ENCODE measurements around the gene AUTS2.
"Not testable (repeated sequence)": the region's sequence is repeated elsewhere in the genome, so short reads cannot be mapped to it uniquely, and the experiment has no call there.

Gene AUTS2

DNA sequence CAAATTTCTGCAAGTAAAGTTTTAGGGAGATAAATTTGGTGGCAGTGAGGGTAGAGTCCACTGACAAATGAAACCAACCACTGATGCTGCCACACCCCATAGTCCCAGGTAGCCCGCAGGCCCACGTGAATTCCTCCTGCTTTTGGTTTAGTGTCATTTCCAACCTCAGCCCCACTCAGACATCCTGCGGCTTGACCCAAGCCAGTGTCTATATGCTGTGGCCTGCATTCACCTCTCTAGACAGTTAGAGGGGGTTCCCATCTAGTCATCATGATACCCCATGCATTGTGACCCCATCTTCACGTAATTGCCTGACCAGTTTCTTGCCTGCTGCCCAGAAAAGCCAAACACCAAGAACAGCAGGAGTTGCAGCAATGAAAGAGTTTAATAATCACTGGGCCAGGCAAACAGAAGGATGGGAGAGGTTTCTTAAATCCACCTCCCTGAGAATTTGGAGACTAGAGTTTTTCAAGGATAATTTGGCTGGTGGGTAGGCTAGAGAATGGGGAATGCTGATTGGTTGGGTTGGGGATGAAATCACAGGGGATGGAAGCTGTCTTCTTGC lies 1201.6 kb downstream of the AUTS2 start:
- TF ChIP-seq, protein P1, sequence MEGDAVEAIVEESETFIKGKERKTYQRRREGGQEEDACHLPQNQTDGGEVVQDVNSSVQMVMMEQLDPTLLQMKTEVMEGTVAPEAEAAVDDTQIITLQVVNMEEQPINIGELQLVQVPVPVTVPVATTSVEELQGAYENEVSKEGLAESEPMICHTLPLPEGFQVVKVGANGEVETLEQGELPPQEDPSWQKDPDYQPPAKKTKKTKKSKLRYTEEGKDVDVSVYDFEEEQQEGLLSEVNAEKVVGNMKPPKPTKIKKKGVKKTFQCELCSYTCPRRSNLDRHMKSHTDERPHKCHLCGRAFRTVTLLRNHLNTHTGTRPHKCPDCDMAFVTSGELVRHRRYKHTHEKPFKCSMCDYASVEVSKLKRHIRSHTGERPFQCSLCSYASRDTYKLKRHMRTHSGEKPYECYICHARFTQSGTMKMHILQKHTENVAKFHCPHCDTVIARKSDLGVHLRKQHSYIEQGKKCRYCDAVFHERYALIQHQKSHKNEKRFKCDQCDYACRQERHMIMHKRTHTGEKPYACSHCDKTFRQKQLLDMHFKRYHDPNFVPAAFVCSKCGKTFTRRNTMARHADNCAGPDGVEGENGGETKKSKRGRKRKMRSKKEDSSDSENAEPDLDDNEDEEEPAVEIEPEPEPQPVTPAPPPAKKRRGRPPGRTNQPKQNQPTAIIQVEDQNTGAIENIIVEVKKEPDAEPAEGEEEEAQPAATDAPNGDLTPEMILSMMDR (IDR thresholded peaks at IDR 0.05; ENCODE audit: low read depth, low read length): no peak
- no peak overlapping the region for H3K4me3 ChIP-seq (ENCODE audit: low read depth, low read length)

DNA sequence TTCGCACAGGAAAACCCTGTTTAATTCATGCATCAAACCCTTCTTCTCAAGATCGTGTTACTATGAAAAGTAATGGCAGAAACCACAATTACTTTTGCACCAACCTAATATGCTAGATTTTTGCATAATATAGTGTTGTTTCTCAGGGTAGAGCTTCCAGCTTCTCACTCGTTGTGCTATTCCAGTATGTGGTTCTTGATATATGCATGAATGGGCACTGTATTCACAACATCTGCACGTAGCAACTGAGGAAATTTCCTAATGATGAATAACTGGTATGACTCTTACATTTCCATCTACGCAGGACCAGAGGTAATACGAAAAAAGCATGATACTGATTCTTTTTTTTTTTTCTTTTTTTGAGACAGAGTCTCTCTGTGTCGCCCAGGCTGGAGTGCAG lies 1207.1 kb downstream of the AUTS2 start:
- no peak overlapping the region for H3K4me3 ChIP-seq (ENCODE audit: low read depth, low read length)
- TF ChIP-seq, protein P1 (IDR thresholded peaks at IDR 0.05; ENCODE audit: low read depth, low read length): no peak

DNA sequence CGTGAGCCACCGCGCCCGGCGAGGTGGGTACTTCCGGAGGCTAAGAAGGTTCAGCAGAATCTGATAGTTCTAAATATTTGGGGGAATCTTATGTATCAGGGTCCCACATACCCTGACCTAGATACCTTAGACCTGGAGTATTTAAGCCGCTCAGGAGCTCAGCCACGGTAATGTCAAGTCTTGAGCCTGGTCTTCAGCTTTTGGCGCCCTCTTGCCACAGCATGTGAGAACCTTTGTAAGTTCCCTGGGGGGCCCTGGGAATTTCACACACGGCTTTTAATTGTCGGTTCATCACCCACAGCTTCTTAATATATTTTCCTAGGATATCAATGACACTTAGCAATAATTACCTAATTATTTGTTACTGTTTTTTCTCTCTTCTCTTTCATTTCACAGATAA lies 1209.4 kb downstream of the AUTS2 start:
- no peak overlapping the region for H3K4me3 ChIP-seq (ENCODE audit: low read depth, low read length)
- TF ChIP-seq, protein P1 (IDR thresholded peaks at IDR 0.05; ENCODE audit: low read depth, low read length): no peak

DNA sequence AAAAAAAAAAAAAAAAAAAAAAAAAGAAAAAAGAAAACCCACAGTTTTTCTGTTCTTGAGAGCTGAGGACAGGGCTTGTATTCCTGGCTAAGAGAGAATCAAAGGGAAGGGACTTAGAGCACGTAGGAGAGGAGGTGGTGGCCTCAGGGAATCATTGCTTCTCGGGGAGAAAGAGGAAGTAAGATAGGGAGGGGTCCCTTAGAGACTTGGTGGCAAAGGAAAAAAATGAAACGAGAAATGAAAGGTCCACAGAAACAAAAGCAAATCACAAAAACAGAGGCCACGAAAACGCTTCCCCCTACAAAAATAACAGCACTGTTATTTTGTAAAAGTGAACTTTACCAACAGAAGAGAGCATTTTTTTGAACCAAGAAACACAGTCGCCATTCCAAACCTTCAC lies 1210.6 kb downstream of the AUTS2 start:
- H3K4me3 ChIP-seq (ENCODE audit: low read depth, low read length): no peak overlapping the region
- TF ChIP-seq, protein P1 (IDR thresholded peaks at IDR 0.05; ENCODE audit: low read depth, low read length): no peak

DNA sequence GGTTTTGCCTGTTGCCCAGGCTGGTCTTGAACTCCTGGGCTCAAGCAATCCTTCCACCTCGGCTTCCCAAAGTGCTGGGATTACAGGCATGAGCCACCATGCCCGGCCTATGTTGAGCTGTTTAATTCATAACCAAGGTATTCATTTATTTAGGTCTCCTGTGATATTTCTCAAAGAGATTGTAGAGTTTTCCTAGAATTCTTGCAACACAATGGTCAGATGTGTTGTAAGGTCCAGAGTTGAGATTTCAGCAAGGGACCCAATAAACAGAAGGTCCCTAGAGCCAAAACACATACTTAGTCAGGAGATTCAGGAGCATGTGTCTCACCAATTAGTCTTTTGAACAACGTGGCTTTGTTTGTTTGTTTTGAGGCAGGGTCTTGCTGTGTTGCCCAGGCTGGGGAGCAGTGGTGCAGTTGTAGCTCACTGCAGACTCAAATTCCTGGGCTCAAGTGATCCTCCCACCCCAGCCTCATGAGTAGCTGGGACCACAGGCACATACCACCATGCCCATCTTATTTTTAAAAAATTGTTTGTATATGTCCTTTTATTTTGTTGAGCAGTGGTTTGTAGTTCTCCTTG lies 1212.4 kb downstream of the AUTS2 start:
- TF ChIP-seq, protein P1 (IDR thresholded peaks at IDR 0.05; ENCODE audit: low read depth, low read length): no peak
- no peak overlapping the region for H3K4me3 ChIP-seq (ENCODE audit: low read depth, low read length)

DNA sequence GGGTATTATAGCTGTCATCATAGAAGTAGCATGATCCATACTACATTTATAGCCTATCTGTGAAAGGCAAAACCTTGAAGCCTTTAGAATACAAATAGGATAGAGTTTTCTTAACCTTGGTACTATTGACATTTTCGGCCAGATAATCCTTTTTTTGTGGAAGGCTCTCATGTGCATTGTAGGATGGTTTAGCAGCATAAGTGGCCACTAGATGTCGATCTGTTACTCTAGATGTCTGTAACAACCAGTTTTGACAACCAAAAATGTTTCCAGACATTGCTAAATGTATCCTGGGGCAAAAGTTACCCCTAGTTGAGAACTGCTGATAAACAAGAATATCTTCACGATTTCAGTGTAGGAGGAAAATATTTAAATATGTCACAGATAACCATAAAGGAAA lies 1214.2 kb downstream of the AUTS2 start:
- H3K4me3 ChIP-seq (ENCODE audit: low read depth, low read length): no peak overlapping the region
- TF ChIP-seq, protein P1 (IDR thresholded peaks at IDR 0.05; ENCODE audit: low read depth, low read length): no peak

DNA sequence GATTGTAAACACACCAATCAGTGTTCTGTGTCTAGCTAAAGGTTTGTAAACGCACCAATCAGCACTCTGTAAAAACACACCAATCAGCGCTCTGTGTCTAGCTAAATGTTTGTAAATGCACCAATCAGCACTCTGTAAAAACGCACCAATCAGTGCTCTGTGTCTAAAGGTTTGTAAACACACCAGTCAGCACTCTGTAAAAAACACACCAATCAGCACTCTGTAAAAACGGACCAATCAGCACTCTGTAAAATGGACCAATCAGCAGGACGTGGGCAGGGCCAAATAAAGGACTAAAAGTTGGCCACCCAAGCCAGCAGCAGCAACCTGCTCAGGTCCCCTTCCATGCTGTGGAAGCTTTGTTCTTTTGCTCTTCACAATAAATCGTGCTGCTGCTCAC lies 1224.2 kb downstream of the AUTS2 start:
- not testable (repeated sequence) for H3K4me3 ChIP-seq (ENCODE audit: low read depth, low read length)
